RWPE2 (cell line): ENCODE measurements around the gene RAB15.

Experiments used
- ATAC-seq: fragments of 200-7000 bp; cut with Tn5 transposase; 3 replicates; pipeline ENCODE4 v1.9.1; 2021; ENCODE audit warnings: low read depth
- DNase-seq: peaks from one replicate; pipeline ENCODE4 v3.0.0-alpha.2; 2020; ENCODE audit warnings: low spot score
- H3K27ac ChIP-seq: fragments of 450-650 bp; 2 replicates; pipeline ENCODE4 v1.5.1; 2017; ENCODE audit warnings: mild to moderate bottlenecking; ENCODE audit not compliant: poor library complexity, severe bottlenecking
- H3K27me3 ChIP-seq: fragments of 250-450 bp; sonication (Bioruptor Pico); 2 replicates; pipeline ENCODE4 v1.5.1; 2021; ENCODE audit warnings: mild to moderate bottlenecking, moderate library complexity; ENCODE audit not compliant: insufficient read depth, poor library complexity, severe bottlenecking
- H3K36me3 ChIP-seq: fragments of 250-450 bp; sonication (Bioruptor Pico); 2 replicates; pipeline ENCODE4 v1.5.1; 2020; ENCODE audit warnings: low read depth, mild to moderate bottlenecking, moderate library complexity
- H3K4me1 ChIP-seq: fragments of 250-450 bp; sonication (Bioruptor Pico); 2 replicates; pipeline ENCODE4 v1.5.1; 2021; ENCODE audit warnings: mild to moderate bottlenecking, moderate library complexity; ENCODE audit not compliant: insufficient read depth, poor library complexity, severe bottlenecking
- H3K4me3 ChIP-seq: fragments of 250-450 bp; sonication (Bioruptor Pico); 2 replicates; pipeline ENCODE4 v1.5.1; 2021; ENCODE audit warnings: mild to moderate bottlenecking, moderate library complexity; ENCODE audit not compliant: severe bottlenecking
- H3K9me3 ChIP-seq: fragments of 250-450 bp; sonication (Bioruptor Pico); 2 replicates; pipeline ENCODE4 v1.5.1; 2021; ENCODE audit warnings: mild to moderate bottlenecking, moderate library complexity; ENCODE audit not compliant: severe bottlenecking
- TF ChIP-seq, protein P1 (sequence below): fragments of 450-650 bp; IDR thresholded peaks from one replicate; pipeline ENCODE4 v1.5.1; 2017; ENCODE audit warnings: mild to moderate bottlenecking, moderate library complexity; ENCODE audit not compliant: poor library complexity, severe bottlenecking

Gene RAB15

DNA sequence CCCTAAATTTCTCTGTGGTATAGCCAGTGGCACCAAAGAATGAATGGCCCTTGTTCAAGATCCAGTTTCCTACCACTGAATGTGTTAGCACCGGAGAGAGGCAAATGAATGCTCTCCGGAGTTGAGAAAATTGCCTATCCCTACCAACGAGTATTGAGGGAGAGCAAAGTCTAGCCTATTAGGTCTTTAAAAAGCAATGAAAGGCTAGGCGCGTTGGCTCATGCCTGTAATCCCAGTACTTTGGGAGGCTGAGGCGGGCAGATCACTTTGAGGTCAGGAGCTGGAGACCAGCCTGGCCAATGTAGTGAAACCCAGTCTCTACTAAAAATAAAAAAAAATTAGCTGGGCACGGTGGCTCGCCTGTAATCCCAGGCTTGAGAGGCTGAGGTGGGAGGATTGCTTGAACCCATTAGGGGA, 898 bp upstream of the RAB15 start:
- DNase-seq (no peak), ATAC-seq (no peak)
- Histone ChIP-seq H3K4me3 (no peak overlapping the region), H3K27ac (no peak overlapping the region), H3K36me3 (no peaks in the 10 kb centered on the region), H3K27me3 (no peaks in the 10 kb centered on the region), H3K4me1 (no peaks in the 10 kb centered on the region), H3K9me3 (no peaks in the 10 kb centered on the region)
- TF ChIP-seq, protein P1, sequence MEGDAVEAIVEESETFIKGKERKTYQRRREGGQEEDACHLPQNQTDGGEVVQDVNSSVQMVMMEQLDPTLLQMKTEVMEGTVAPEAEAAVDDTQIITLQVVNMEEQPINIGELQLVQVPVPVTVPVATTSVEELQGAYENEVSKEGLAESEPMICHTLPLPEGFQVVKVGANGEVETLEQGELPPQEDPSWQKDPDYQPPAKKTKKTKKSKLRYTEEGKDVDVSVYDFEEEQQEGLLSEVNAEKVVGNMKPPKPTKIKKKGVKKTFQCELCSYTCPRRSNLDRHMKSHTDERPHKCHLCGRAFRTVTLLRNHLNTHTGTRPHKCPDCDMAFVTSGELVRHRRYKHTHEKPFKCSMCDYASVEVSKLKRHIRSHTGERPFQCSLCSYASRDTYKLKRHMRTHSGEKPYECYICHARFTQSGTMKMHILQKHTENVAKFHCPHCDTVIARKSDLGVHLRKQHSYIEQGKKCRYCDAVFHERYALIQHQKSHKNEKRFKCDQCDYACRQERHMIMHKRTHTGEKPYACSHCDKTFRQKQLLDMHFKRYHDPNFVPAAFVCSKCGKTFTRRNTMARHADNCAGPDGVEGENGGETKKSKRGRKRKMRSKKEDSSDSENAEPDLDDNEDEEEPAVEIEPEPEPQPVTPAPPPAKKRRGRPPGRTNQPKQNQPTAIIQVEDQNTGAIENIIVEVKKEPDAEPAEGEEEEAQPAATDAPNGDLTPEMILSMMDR: no peak

GRCh38 chr14:64971491-64971942, 619 bp downstream of the RAB15 start:
- Histone ChIP-seq H3K36me3 (no peaks in the 10 kb centered on the region), H3K4me3 (peak overlapping the region; percentile 48)

GRCh38 chr14:64970776-64971477, 1.2 kb downstream of the RAB15 start:
- H3K4me1 ChIP-seq: no peaks in the 10 kb centered on the region
- no peak overlapping the region for H3K27ac ChIP-seq
- ATAC-seq: peak; percentile 12; the same call in 1 of the 3 replicates
- H3K9me3 ChIP-seq: no peaks in the 10 kb centered on the region
- TF ChIP-seq, protein P1: no peak
- H3K36me3 ChIP-seq: no peaks in the 10 kb centered on the region
- no peak for DNase-seq
- H3K27me3 ChIP-seq: no peaks in the 10 kb centered on the region
- peak overlapping the region; percentile 48 for H3K4me3 ChIP-seq

More at GRCh38 chr14:64971491-64971942, 619 bp downstream of the RAB15 start:
- no peak; the same call in 2 of the 3 replicates for ATAC-seq
- Histone ChIP-seq H3K4me1 (no peaks in the 10 kb centered on the region), H3K9me3 (no peaks in the 10 kb centered on the region), H3K27me3 (no peaks in the 10 kb centered on the region), H3K27ac (no peak overlapping the region)
- DNase-seq: no peak
- TF ChIP-seq, protein P1: no peak

- Histone ChIP-seq H3K27ac (no peak overlapping the region), H3K4me1 (no peaks in the 10 kb centered on the region), H3K9me3 (no peaks in the 10 kb centered on the region), H3K4me3 (no peak overlapping the region), H3K36me3 (no peaks in the 10 kb centered on the region), H3K27me3 (no peaks in the 10 kb centered on the region)
- TF ChIP-seq, protein P1: no peak
- ATAC-seq (no peak), DNase-seq (no peak)
These were observed 2.1 kb downstream of the RAB15 start for GRCh38 chr14:64970041-64970440.

- Histone ChIP-seq H3K4me1 (no peaks in the 10 kb centered on the region), H3K36me3 (no peaks in the 10 kb centered on the region), H3K4me3 (no peak overlapping the region), H3K27ac (no peak overlapping the region), H3K9me3 (no peaks in the 10 kb centered on the region), H3K27me3 (no peaks in the 10 kb centered on the region)
- ATAC-seq (no peak), DNase-seq (no peak)
- TF ChIP-seq, protein P1: no peak
These were observed 3.5 kb downstream of the RAB15 start for GRCh38 chr14:64968651-64969050.
